RWPE2 (cell line): ENCODE results near the gene WDTC1.

Experiments used
- ATAC-seq: fragments of 200-7000 bp; cut with Tn5 transposase; 3 replicates; pipeline ENCODE4 v1.9.1; 2021; ENCODE audit warnings: low read depth
- DNase-seq: peaks from one replicate; pipeline ENCODE4 v3.0.0-alpha.2; 2020; ENCODE audit warnings: low spot score
- H3K27ac ChIP-seq: fragments of 450-650 bp; 2 replicates; pipeline ENCODE4 v1.5.1; 2017; ENCODE audit warnings: mild to moderate bottlenecking; ENCODE audit not compliant: poor library complexity, severe bottlenecking
- H3K27me3 ChIP-seq: fragments of 250-450 bp; sonication (Bioruptor Pico); 2 replicates; pipeline ENCODE4 v1.5.1; 2021; ENCODE audit warnings: mild to moderate bottlenecking, moderate library complexity; ENCODE audit not compliant: insufficient read depth, poor library complexity, severe bottlenecking
- H3K36me3 ChIP-seq: fragments of 250-450 bp; sonication (Bioruptor Pico); 2 replicates; pipeline ENCODE4 v1.5.1; 2020; ENCODE audit warnings: low read depth, mild to moderate bottlenecking, moderate library complexity
- H3K4me1 ChIP-seq: fragments of 250-450 bp; sonication (Bioruptor Pico); 2 replicates; pipeline ENCODE4 v1.5.1; 2021; ENCODE audit warnings: mild to moderate bottlenecking, moderate library complexity; ENCODE audit not compliant: insufficient read depth, poor library complexity, severe bottlenecking
- H3K4me3 ChIP-seq: fragments of 250-450 bp; sonication (Bioruptor Pico); 2 replicates; pipeline ENCODE4 v1.5.1; 2021; ENCODE audit warnings: mild to moderate bottlenecking, moderate library complexity; ENCODE audit not compliant: severe bottlenecking
- H3K9me3 ChIP-seq: fragments of 250-450 bp; sonication (Bioruptor Pico); 2 replicates; pipeline ENCODE4 v1.5.1; 2021; ENCODE audit warnings: mild to moderate bottlenecking, moderate library complexity; ENCODE audit not compliant: severe bottlenecking
- TF ChIP-seq, protein P1 (sequence below): fragments of 450-650 bp; IDR thresholded peaks from one replicate; pipeline ENCODE4 v1.5.1; 2017; ENCODE audit warnings: mild to moderate bottlenecking, moderate library complexity; ENCODE audit not compliant: poor library complexity, severe bottlenecking

Gene WDTC1

DNA sequence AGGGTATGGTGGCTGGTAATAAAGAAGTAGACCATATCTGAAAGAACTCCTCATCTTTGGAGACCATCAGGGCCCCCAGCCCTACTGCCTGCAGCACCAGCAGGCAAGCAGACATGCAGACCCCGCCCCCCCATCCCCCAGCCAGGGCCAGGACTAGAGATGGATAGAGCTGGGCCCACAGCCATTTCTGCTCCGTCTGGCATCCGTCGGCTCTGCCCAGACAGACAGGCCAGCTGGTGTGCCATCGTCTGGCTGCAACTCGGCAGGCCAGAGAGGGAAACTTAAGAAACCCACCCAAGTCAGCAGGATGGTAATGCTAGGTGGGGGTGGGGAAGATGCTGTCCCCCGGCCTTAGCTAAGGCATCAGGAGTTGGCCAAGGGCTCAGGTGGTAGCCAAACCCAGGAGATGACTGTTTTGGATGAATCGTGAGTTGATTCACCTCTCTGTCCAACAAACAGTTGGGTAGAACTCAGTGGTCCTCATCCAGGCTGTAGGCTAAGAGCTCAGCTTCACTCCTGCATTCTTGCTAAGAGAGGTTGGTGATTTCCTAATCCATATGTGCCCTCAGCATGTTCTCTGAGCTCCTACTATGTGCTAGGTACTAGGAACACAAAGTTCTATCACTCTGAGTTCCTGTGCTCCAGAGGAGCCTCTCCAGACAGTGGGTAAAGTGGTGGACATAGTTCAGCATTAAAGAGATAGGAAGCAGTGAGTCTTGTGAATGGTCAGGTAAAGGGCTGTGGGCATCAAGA is 64.4 kb downstream of the WDTC1 start:
- TF ChIP-seq, protein P1, sequence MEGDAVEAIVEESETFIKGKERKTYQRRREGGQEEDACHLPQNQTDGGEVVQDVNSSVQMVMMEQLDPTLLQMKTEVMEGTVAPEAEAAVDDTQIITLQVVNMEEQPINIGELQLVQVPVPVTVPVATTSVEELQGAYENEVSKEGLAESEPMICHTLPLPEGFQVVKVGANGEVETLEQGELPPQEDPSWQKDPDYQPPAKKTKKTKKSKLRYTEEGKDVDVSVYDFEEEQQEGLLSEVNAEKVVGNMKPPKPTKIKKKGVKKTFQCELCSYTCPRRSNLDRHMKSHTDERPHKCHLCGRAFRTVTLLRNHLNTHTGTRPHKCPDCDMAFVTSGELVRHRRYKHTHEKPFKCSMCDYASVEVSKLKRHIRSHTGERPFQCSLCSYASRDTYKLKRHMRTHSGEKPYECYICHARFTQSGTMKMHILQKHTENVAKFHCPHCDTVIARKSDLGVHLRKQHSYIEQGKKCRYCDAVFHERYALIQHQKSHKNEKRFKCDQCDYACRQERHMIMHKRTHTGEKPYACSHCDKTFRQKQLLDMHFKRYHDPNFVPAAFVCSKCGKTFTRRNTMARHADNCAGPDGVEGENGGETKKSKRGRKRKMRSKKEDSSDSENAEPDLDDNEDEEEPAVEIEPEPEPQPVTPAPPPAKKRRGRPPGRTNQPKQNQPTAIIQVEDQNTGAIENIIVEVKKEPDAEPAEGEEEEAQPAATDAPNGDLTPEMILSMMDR, result no peak
- Histone ChIP-seq H3K4me1 (peaks cover 18% of the 10 kb centered on the region), H3K27me3 (no peaks in the 10 kb centered on the region), H3K36me3 (peaks cover 14% of the 10 kb centered on the region), H3K4me3 (no peak overlapping the region), H3K9me3 (no peaks in the 10 kb centered on the region), H3K27ac (peak overlapping the region; percentile 98)
- no peak for ATAC-seq
- no peak for DNase-seq

- Histone ChIP-seq H3K4me1 (peaks cover 18% of the 10 kb centered on the region), H3K4me3 (no peak overlapping the region), H3K27me3 (no peaks in the 10 kb centered on the region), H3K9me3 (no peaks in the 10 kb centered on the region), H3K27ac (peak overlapping the region; percentile 98), H3K36me3 (peaks cover 6% of the 10 kb centered on the region; the same call in 1 of the 2 replicates)
- ATAC-seq (peak; percentile 94), DNase-seq (peak; percentile 98)
- TF ChIP-seq, protein P1, result no peak
Observed at GRCh38 chr1:27299385-27300271, 65.2 kb downstream of the WDTC1 start.

GRCh38 chr1:27300341-27301051 is 66.1 kb downstream of the WDTC1 start:
- H3K27me3 ChIP-seq, result no peaks in the 10 kb centered on the region
- ATAC-seq (peak; percentile 66), DNase-seq (peak; percentile 74)
- no peak overlapping the region for H3K4me3 ChIP-seq
- TF ChIP-seq, protein P1, result peak; percentile 95
- peak overlapping the region; percentile 98 for H3K27ac ChIP-seq
- H3K4me1 ChIP-seq, result peaks cover 18% of the 10 kb centered on the region
- H3K9me3 ChIP-seq, result no peaks in the 10 kb centered on the region
- H3K36me3 ChIP-seq, result peaks cover 4% of the 10 kb centered on the region; the same call in 1 of the 2 replicates

- no peak for DNase-seq
- Histone ChIP-seq H3K4me3 (no peak overlapping the region), H3K4me1 (peaks cover 18% of the 10 kb centered on the region), H3K36me3 (peaks cover 4% of the 10 kb centered on the region; the same call in 1 of the 2 replicates), H3K9me3 (no peaks in the 10 kb centered on the region), H3K27ac (peak overlapping the region; percentile 98), H3K27me3 (no peaks in the 10 kb centered on the region)
- ATAC-seq, result no peak
- TF ChIP-seq, protein P1, result peak; percentile 72
Observed at GRCh38 chr1:27301052-27301422, 66.6 kb downstream of the WDTC1 start.
